ENCODE data around the gene SLC45A3. TPM values are rescaled to one million over a fixed set of nuclear protein-coding genes. Genes with fewer than 3 reads are reported as not detected.

Gene SLC45A3
- total RNA-seq, 1 donor from 2014 or later: 2.9 TPM

DNA sequence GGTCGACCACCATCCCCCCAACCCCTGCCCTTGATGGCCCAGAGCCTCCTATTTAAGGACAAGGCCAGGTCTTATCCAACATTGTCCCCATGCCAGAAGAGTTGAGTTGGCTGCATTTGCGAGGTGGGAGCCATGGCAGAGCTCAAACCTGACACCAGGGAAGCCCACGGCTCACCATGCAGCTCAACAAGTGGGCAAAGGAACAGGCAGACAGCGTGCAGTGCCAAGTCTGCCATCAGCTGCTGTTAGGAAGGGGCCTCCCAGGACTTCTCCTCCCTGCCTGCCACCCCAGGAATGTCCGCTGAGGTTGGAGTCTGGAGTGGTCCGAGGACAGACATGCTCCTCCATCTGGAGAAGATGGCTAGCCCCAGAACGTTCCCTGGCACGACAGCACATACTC is 19.9 kb downstream of the SLC45A3 start:
- H3K4me3 Mint-ChIP-seq (ENCODE audit: unreplicated experiment): no peak overlapping the region
- H3K27ac Mint-ChIP-seq (ENCODE audit: unreplicated experiment): no peak overlapping the region
- peak; percentile 69 for DNase-seq (ENCODE audit: low spot score)
- no peaks in the 10 kb centered on the region for H3K9me3 Mint-ChIP-seq (ENCODE audit: low read depth)
- H3K4me1 Mint-ChIP-seq (ENCODE audit: low read depth): peaks cover 6% of the 10 kb centered on the region
- no peaks in the 10 kb centered on the region for H3K27me3 Mint-ChIP-seq (ENCODE audit: low read depth)
- H3K36me3 Mint-ChIP-seq (ENCODE audit: low read depth): no peaks in the 10 kb centered on the region
- TF ChIP-seq, protein P1, sequence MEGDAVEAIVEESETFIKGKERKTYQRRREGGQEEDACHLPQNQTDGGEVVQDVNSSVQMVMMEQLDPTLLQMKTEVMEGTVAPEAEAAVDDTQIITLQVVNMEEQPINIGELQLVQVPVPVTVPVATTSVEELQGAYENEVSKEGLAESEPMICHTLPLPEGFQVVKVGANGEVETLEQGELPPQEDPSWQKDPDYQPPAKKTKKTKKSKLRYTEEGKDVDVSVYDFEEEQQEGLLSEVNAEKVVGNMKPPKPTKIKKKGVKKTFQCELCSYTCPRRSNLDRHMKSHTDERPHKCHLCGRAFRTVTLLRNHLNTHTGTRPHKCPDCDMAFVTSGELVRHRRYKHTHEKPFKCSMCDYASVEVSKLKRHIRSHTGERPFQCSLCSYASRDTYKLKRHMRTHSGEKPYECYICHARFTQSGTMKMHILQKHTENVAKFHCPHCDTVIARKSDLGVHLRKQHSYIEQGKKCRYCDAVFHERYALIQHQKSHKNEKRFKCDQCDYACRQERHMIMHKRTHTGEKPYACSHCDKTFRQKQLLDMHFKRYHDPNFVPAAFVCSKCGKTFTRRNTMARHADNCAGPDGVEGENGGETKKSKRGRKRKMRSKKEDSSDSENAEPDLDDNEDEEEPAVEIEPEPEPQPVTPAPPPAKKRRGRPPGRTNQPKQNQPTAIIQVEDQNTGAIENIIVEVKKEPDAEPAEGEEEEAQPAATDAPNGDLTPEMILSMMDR (IDR thresholded peaks at IDR 0.05): no peak

DNA sequence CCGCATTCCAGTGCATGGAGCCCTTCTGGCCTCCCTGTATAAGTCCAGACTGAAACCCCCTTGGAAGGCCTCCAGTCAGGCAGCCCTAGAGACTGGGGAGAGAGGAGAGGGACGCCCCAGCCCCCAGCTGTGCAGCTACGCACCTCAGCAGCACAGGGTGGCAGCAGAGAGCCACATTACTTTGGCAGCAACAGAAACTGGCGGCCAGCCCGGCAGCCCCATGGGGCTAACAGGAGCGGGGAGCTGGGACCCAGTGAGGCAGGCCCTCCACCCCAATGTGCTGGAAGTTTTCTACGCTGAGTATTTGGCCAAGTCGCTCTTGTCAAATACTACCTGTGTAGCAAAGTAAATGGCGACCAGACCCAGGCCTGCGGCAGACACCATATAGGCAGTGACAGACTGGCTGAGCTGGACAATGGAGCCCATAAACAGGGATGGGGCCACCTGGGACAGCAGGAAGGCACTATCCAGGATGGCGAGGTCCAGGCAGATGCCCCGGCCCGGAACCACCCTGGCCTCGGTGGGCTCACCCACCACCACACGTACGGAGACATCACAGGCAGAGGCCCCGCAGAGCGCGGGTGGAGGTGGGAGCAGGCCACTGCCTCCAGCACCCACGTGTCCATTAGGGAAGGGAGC is 21.2 kb downstream of the SLC45A3 start:
- Mint-ChIP-seq H3K4me1 (ENCODE audit: low read depth) (peaks cover 6% of the 10 kb centered on the region), H3K27me3 (ENCODE audit: low read depth) (no peaks in the 10 kb centered on the region), H3K36me3 (ENCODE audit: low read depth) (no peaks in the 10 kb centered on the region), H3K9me3 (ENCODE audit: low read depth) (no peaks in the 10 kb centered on the region), H3K27ac (ENCODE audit: unreplicated experiment) (no peak overlapping the region), H3K4me3 (ENCODE audit: unreplicated experiment) (no peak overlapping the region)
- DNase-seq (ENCODE audit: low spot score): peak; percentile 88
- TF ChIP-seq, protein P1 (IDR thresholded peaks at IDR 0.05): peak; percentile 97

DNA sequence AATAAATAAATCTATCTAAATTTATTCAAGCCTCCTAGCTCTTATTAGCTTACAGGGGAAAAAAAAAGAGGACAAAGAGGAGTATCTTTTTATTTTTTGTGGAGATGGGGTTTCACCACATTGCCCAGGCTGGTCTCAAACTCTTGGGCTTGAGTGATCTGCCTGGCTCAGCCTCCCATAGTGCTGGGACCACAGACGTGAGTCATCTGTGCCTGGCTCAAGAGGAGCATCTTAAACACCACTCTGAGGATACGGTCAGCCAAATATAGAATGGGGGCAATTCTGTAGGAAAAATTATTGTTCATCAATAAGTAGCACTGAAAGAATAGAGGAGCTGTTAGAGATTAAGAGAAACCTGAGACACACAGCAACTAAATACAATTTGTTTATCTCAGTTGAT is 24.1 kb downstream of the SLC45A3 start:
- TF ChIP-seq, protein P1 (IDR thresholded peaks at IDR 0.05): no peak
- peak; percentile 14 for DNase-seq (ENCODE audit: low spot score)
- no peak overlapping the region for H3K27ac Mint-ChIP-seq (ENCODE audit: unreplicated experiment)
- H3K27me3 Mint-ChIP-seq (ENCODE audit: low read depth): no peaks in the 10 kb centered on the region
- peaks cover 6% of the 10 kb centered on the region for H3K4me1 Mint-ChIP-seq (ENCODE audit: low read depth)
- no peak overlapping the region for H3K4me3 Mint-ChIP-seq (ENCODE audit: unreplicated experiment)
- H3K9me3 Mint-ChIP-seq (ENCODE audit: low read depth): no peaks in the 10 kb centered on the region
- H3K36me3 Mint-ChIP-seq (ENCODE audit: low read depth): no peaks in the 10 kb centered on the region

GRCh38 chr1:205652984-205653383 is 27.3 kb downstream of the SLC45A3 start:
- H3K4me3 Mint-ChIP-seq (ENCODE audit: unreplicated experiment): no peak overlapping the region
- H3K27ac Mint-ChIP-seq (ENCODE audit: unreplicated experiment): no peak overlapping the region
- peak; percentile 10 for DNase-seq (ENCODE audit: low spot score)
- H3K9me3 Mint-ChIP-seq (ENCODE audit: low read depth): no peaks in the 10 kb centered on the region
- H3K4me1 Mint-ChIP-seq (ENCODE audit: low read depth): no peaks in the 10 kb centered on the region
- TF ChIP-seq, protein P1 (IDR thresholded peaks at IDR 0.05): no peak
- H3K36me3 Mint-ChIP-seq (ENCODE audit: low read depth): no peaks in the 10 kb centered on the region
- no peaks in the 10 kb centered on the region for H3K27me3 Mint-ChIP-seq (ENCODE audit: low read depth)

GRCh38 chr1:205650241-205650640 is 30.1 kb downstream of the SLC45A3 start:
- Mint-ChIP-seq H3K9me3 (ENCODE audit: low read depth) (no peaks in the 10 kb centered on the region), H3K4me3 (ENCODE audit: unreplicated experiment) (no peak overlapping the region), H3K27me3 (ENCODE audit: low read depth) (no peaks in the 10 kb centered on the region), H3K4me1 (ENCODE audit: low read depth) (no peaks in the 10 kb centered on the region), H3K36me3 (ENCODE audit: low read depth) (no peaks in the 10 kb centered on the region), H3K27ac (ENCODE audit: unreplicated experiment) (no peak overlapping the region)
- TF ChIP-seq, protein P1 (IDR thresholded peaks at IDR 0.05): no peak
- no peak for DNase-seq (ENCODE audit: low spot score)
